Uterus (tissue), 2 donors: ENCODE results near the gene SMIM9.

Experiments
- CTCF ChIP-seq, 4 experiments: fragments of 200-600 bp in 2 of 4; fragments of 450-650 bp in 2 of 4; sonication (generic) in 2 of 4; IDR thresholded peaks; one replicate each; pipeline ENCODE4 v1.5.1; 2016 to 2019; ENCODE audit warnings: antibody characterized with exemption in 4 of 4, mild to moderate bottlenecking in 2 of 4, moderate library complexity in 1 of 4
- POLR2A ChIP-seq, 2 donors: fragments of 450-650 bp; IDR thresholded peaks; one replicate each; pipeline ENCODE4 v1.6.1; 2016; ENCODE audit warnings: antibody characterized with exemption in 2 of 2, mild to moderate bottlenecking in 1 of 2, moderate library complexity in 1 of 2

GRCh38 chrX:154791939-154792338, 42.5 kb downstream of the SMIM9 start:
- TF ChIP-seq CTCF (IDR thresholded peaks at IDR 0.05): no peak
- TF ChIP-seq POLR2A (IDR thresholded peaks at IDR 0.05): no peak
